IMR-90 (cell line): Measurements from ENCODE around the gene CCDC7. TPM values are rescaled to one million over a fixed set of nuclear protein-coding genes. Genes with fewer than 3 reads are reported as not detected.

Source experiments
- ATAC-seq: fragments of 200-7000 bp; cut with Tn5 transposase; 2 replicates; pipeline ENCODE4 v1.9.1; 2020; ENCODE audit warnings: low read depth, mild to moderate bottlenecking, moderate library complexity
- BruUV-seq: library from RNA; stranded (reverse); fragments of 400-500 nt; replicated peaks from 2 replicates; lab custom pipeline; 2021; lab: Mats Ljungman, UMichigan
- CTCF ChIA-PET: fragments of 300-600 bp; formaldehyde crosslinking; extraction: SDS; loops from one replicate; lab custom pipeline; 2021; ENCODE audit warnings: antibody characterized with exemption; lab: Yijun Ruan, JAX
- POLR2A ChIA-PET: fragments of 300-600 bp; sonication (Branson Sonifier 250); formaldehyde crosslinking; loops from one replicate; lab custom pipeline; 2022; ENCODE audit warnings: antibody characterized with exemption; ENCODE audit not compliant: unreplicated experiment; lab: Charles Lee
- DNase-seq: peaks from one replicate; pipeline ENCODE4 v3.0.0; 2013
- H2AFZ ChIP-seq: replicated peaks from 2 replicates; pipeline ENCODE3; 2013; ENCODE audit warnings: low read length, mild to moderate bottlenecking; ENCODE audit not compliant: poor library complexity
- H2AK5ac ChIP-seq: 2 replicates; pipeline ENCODE4 v1.6.1; 2013; ENCODE audit warnings: low read depth, low read length, inconsistent platforms
- H2AK9ac ChIP-seq: replicated peaks from 2 replicates; pipeline ENCODE3; 2013; ENCODE audit warnings: mild to moderate bottlenecking, low read depth, low read length, moderate library complexity; ENCODE audit not compliant: poor library complexity
- H2BK120ac ChIP-seq: 2 replicates; pipeline ENCODE4 v1.6.1; 2013; ENCODE audit warnings: low read depth, low read length, inconsistent platforms
- H2BK15ac ChIP-seq: 3 replicates; pipeline ENCODE4 v1.6.1; 2013; ENCODE audit warnings: low read depth, low read length, inconsistent platforms
- H2BK20ac ChIP-seq: 2 replicates; pipeline ENCODE4 v1.6.1; 2013; ENCODE audit warnings: low read depth, mild to moderate bottlenecking, inconsistent platforms, low read length, moderate library complexity
- H2BK5ac ChIP-seq: 2 replicates; pipeline ENCODE4 v1.6.1; 2013; ENCODE audit warnings: mild to moderate bottlenecking, low read depth, low read length, inconsistent platforms; ENCODE audit not compliant: poor library complexity, severe bottlenecking
- H3K14ac ChIP-seq: replicated peaks from 2 replicates; pipeline ENCODE4 v1.6.1; 2013; ENCODE audit warnings: low read depth, low read length, inconsistent platforms
- H3K18ac ChIP-seq: 2 replicates; pipeline ENCODE4 v1.6.1; 2013; ENCODE audit warnings: low read depth, low read length, control low read depth
- H3K23ac ChIP-seq: 2 replicates; pipeline ENCODE4 v1.6.1; 2013; ENCODE audit warnings: low read depth, low read length, inconsistent platforms
- H3K27ac ChIP-seq: 2 replicates; pipeline ENCODE4 v1.5.1; 2013; ENCODE audit warnings: mild to moderate bottlenecking, control low read depth, low read length; ENCODE audit not compliant: insufficient read depth
- H3K27me3 ChIP-seq: 2 replicates; pipeline ENCODE4 v1.6.1; 2013; ENCODE audit warnings: low read length; ENCODE audit not compliant: control insufficient read depth, insufficient read depth
- H3K36me3 ChIP-seq: 2 replicates; pipeline ENCODE4 v1.6.1; 2013; ENCODE audit warnings: low read length, mixed read lengths; ENCODE audit not compliant: control insufficient read depth, insufficient read depth
- H3K4ac ChIP-seq: 2 replicates; pipeline ENCODE4 v1.6.1; 2013; ENCODE audit warnings: low read depth, low read length, inconsistent platforms
- H3K4me1 ChIP-seq: 2 replicates; pipeline ENCODE4 v1.6.1; 2013; ENCODE audit warnings: low read length, mixed read lengths; ENCODE audit not compliant: control insufficient read depth, insufficient read depth
- H3K4me2 ChIP-seq: 2 replicates; pipeline ENCODE4 v1.6.1; 2013; ENCODE audit warnings: low read depth, mild to moderate bottlenecking, control low read depth, low read length, moderate library complexity
- H3K4me3 ChIP-seq: 2 replicates; pipeline ENCODE4 v1.5.1; 2013; ENCODE audit warnings: low read depth, mild to moderate bottlenecking, control low read depth, low read length, moderate library complexity; ENCODE audit not compliant: insufficient read depth
- H3K56ac ChIP-seq: 2 replicates; pipeline ENCODE4 v1.6.1; 2013; ENCODE audit warnings: low read length, inconsistent platforms; ENCODE audit not compliant: insufficient read depth; ENCODE audit errors: extremely low read depth
- H3K79me1 ChIP-seq, 2 experiments: 2 replicates each; pipeline ENCODE4 v1.6.1; 2013; ENCODE audit warnings: low read length in 2 of 2, inconsistent platforms in 1 of 2, low read depth in 1 of 2
- H3K9ac ChIP-seq: 2 replicates; pipeline ENCODE4 v1.6.1; 2013; ENCODE audit warnings: low read depth, low read length, control low read depth
- H3K9me1 ChIP-seq: 2 replicates; pipeline ENCODE4 v1.6.1; 2013; ENCODE audit warnings: low read length, inconsistent platforms; ENCODE audit not compliant: insufficient read depth
- H3K9me3 ChIP-seq: 2 replicates; pipeline ENCODE4 v1.6.1; 2013; ENCODE audit warnings: low read length; ENCODE audit not compliant: control insufficient read depth, insufficient read depth
- H4K20me1 ChIP-seq: 2 replicates; pipeline ENCODE4 v1.6.1; 2013; ENCODE audit warnings: low read length, inconsistent platforms; ENCODE audit not compliant: insufficient read depth
- H4K5ac ChIP-seq: 2 replicates; pipeline ENCODE4 v1.6.1; 2013; ENCODE audit warnings: mild to moderate bottlenecking, low read depth, low read length, control low read depth
- H4K8ac ChIP-seq, 2 experiments: 2 replicates each; pipeline ENCODE4 v1.6.1; 2013; ENCODE audit warnings: low read depth in 2 of 2, low read length in 2 of 2, control low read depth in 1 of 2, inconsistent platforms in 1 of 2
- H4K91ac ChIP-seq: 2 replicates; pipeline ENCODE4 v1.6.1; 2013; ENCODE audit warnings: low read depth, low read length, inconsistent platforms; ENCODE audit not compliant: insufficient read depth
- CEBPB ChIP-seq: IDR thresholded peaks from 2 replicates; pipeline ENCODE4 v1.6.1; 2012; ENCODE audit warnings: low read depth, low read length, improper control_type of control experiment
- MAFK ChIP-seq: IDR thresholded peaks from 2 replicates; pipeline ENCODE4 v1.6.1; 2012; ENCODE audit warnings: low read depth, low read length, improper control_type of control experiment
- MAZ ChIP-seq: IDR thresholded peaks from 2 replicates; pipeline ENCODE4 v1.6.1; 2012; ENCODE audit warnings: low read depth, mild to moderate bottlenecking, low read length, improper control_type of control experiment, moderate library complexity, borderline replicate concordance
- MXI1 ChIP-seq: IDR thresholded peaks from 2 replicates; pipeline ENCODE4 v1.6.1; 2012; ENCODE audit warnings: low read depth, mild to moderate bottlenecking, low read length, moderate library complexity, borderline replicate concordance
- RCOR1 ChIP-seq: IDR thresholded peaks from 2 replicates; pipeline ENCODE4 v1.6.1; 2012; ENCODE audit warnings: mild to moderate bottlenecking, low read length, improper control_type of control experiment; ENCODE audit not compliant: insufficient replicate concordance
- USF2 ChIP-seq: fragments of 150-350 bp; IDR thresholded peaks from 2 replicates; pipeline ENCODE4 v1.6.1; 2017; ENCODE audit warnings: mild to moderate bottlenecking, antibody characterized with exemption, low read length, low read depth
- WGBS, 2 experiments: methylation state at CpG; one replicate each; pipeline versions ENCODE4 v1.1.5 to v1.1.7; 2013; ENCODE audit warnings: missing lambda C conversion rate in 2 of 2; ENCODE audit not compliant: insufficient read length in 1 of 2; ENCODE audit errors: extremely low coverage in 2 of 2; 5-methylcytosine and 5-hydroxymethylcytosine counted together
- dilution Hi-C: fragments of 300-500 bp; cut with HindIII; formaldehyde crosslinking; loops from one replicate; pipeline ENCODE4 v1.14.3; 2018; ENCODE audit warnings: low sequenced_read_pairs; ENCODE audit not compliant: unreplicated experiment
- in situ Hi-C: fragments of 300-500 bp; cut with MboI; formaldehyde crosslinking; loops from 3 replicates; pipeline ENCODE4 v1.14.3; 2019; ENCODE audit warnings: low sequenced_read_pairs, inconsistent platforms, mixed read lengths
- intact Hi-C: fragments of 100-400 bp; cut with micrococcal nuclease; formaldehyde crosslinking; loops from 2 replicates; pipeline ENCODE4 v1.10.0; 2022
- polyA plus RNA-seq, 3 experiments: library from polyadenylated mRNA; depleted of rRNA; stranded (reverse); fragments of >200 nt; gene quantifications; 2 replicates each; pipeline ENCODE4 v1.2.3, GENCODE V29; 2012; ENCODE audit warnings: low replicate concordance in 1 of 3
- total RNA-seq: library from RNA; depleted of rRNA; stranded (reverse); fragments of >200 nt; gene quantifications from 2 replicates; pipeline ENCODE4 v1.2.3, GENCODE V29; 2012

CCDC7 gene
- total and polyA plus RNA-seq, 2 of the 4 experiments (the other 2 are of a cell fraction) = 0.74 to 4.3 TPM

- H3K27ac ChIP-seq = no peak overlapping the region
- dilution Hi-C loops = no loop called here
- no peak overlapping the region for H3K4ac ChIP-seq
- H2AK9ac ChIP-seq = no peak overlapping the region
- no peaks in the 10 kb centered on the region for H3K27me3 ChIP-seq
- no TSS peak for BruUV-seq
- H3K36me3 ChIP-seq = no peaks in the 10 kb centered on the region
- CTCF ChIA-PET = no interaction called here
- POLR2A ChIA-PET = no interaction called here
- intact Hi-C loops = no loop called here
- H2AFZ ChIP-seq = no peak overlapping the region
- no peak overlapping the region for H2AK5ac ChIP-seq
- H4K20me1 ChIP-seq = no peaks in the 10 kb centered on the region
- H4K5ac ChIP-seq = no peak overlapping the region
- no peaks in the 10 kb centered on the region for H3K79me1 ChIP-seq
- no peak overlapping the region for H4K8ac ChIP-seq
- no peak overlapping the region for H3K23ac ChIP-seq
- no peak overlapping the region for H2BK5ac ChIP-seq
- no peaks in the 10 kb centered on the region for H3K9me1 ChIP-seq
- H2BK20ac ChIP-seq = no peak overlapping the region
- no peak overlapping the region for H3K18ac ChIP-seq
- H3K9ac ChIP-seq = no peak overlapping the region
- H3K4me3 ChIP-seq = no peak overlapping the region
- no peaks in the 10 kb centered on the region for H3K9me3 ChIP-seq
- H3K14ac ChIP-seq = no peak overlapping the region
- no peak overlapping the region for H3K4me2 ChIP-seq
- no peak overlapping the region for H4K91ac ChIP-seq
- TF ChIP-seq RCOR1 (no peak), CEBPB (no peak), MXI1 (no peak), MAZ (no peak), MAFK (no peak), USF2 (no peak)
- WGBS, 2 experiments = 98% methylated on average over 9 of the region's 9 CpGs; no CpG with 5 or more reads in 1 of the 2 experiments
- DNase-seq = no peak
- H2BK120ac ChIP-seq = no peak overlapping the region
- in situ Hi-C loops = no loop called here
- no peaks in the 10 kb centered on the region for H3K4me1 ChIP-seq
- H3K56ac ChIP-seq = no peak overlapping the region
- no peak overlapping the region for H2BK15ac ChIP-seq
- no peak for ATAC-seq
Measured at GRCh38 chr10:32731527-32731926, 285.6 kb downstream of the CCDC7 start.
